IMR-90 (cell line): Measurements from ENCODE around the gene FAM209A. TPM values are rescaled to one million over a fixed set of nuclear protein-coding genes. Genes with fewer than 3 reads are reported as not detected.

Experiments used
- ATAC-seq: fragments of 200-7000 bp; cut with Tn5 transposase; 2 replicates; pipeline ENCODE4 v1.9.1; 2020; ENCODE audit warnings: low read depth, mild to moderate bottlenecking, moderate library complexity
- BruUV-seq: library from RNA; stranded (reverse); fragments of 400-500 nt; replicated peaks from 2 replicates; lab custom pipeline; 2021; lab: Mats Ljungman, UMichigan
- CTCF ChIA-PET: fragments of 300-600 bp; formaldehyde crosslinking; extraction: SDS; loops from one replicate; lab custom pipeline; 2021; ENCODE audit warnings: antibody characterized with exemption; lab: Yijun Ruan, JAX
- POLR2A ChIA-PET: fragments of 300-600 bp; sonication (Branson Sonifier 250); formaldehyde crosslinking; loops from one replicate; lab custom pipeline; 2022; ENCODE audit warnings: antibody characterized with exemption; ENCODE audit not compliant: unreplicated experiment; lab: Charles Lee
- DNase-seq: peaks from one replicate; pipeline ENCODE4 v3.0.0; 2013
- H2AFZ ChIP-seq: replicated peaks from 2 replicates; pipeline ENCODE3; 2013; ENCODE audit warnings: low read length, mild to moderate bottlenecking; ENCODE audit not compliant: poor library complexity
- H2AK5ac ChIP-seq: 2 replicates; pipeline ENCODE4 v1.6.1; 2013; ENCODE audit warnings: low read depth, low read length, inconsistent platforms
- H2AK9ac ChIP-seq: replicated peaks from 2 replicates; pipeline ENCODE3; 2013; ENCODE audit warnings: mild to moderate bottlenecking, low read depth, low read length, moderate library complexity; ENCODE audit not compliant: poor library complexity
- H2BK120ac ChIP-seq: 2 replicates; pipeline ENCODE4 v1.6.1; 2013; ENCODE audit warnings: low read depth, low read length, inconsistent platforms
- H2BK15ac ChIP-seq: 3 replicates; pipeline ENCODE4 v1.6.1; 2013; ENCODE audit warnings: low read depth, low read length, inconsistent platforms
- H2BK20ac ChIP-seq: 2 replicates; pipeline ENCODE4 v1.6.1; 2013; ENCODE audit warnings: low read depth, mild to moderate bottlenecking, inconsistent platforms, low read length, moderate library complexity
- H2BK5ac ChIP-seq: 2 replicates; pipeline ENCODE4 v1.6.1; 2013; ENCODE audit warnings: mild to moderate bottlenecking, low read depth, low read length, inconsistent platforms; ENCODE audit not compliant: poor library complexity, severe bottlenecking
- H3K14ac ChIP-seq: replicated peaks from 2 replicates; pipeline ENCODE4 v1.6.1; 2013; ENCODE audit warnings: low read depth, low read length, inconsistent platforms
- H3K18ac ChIP-seq: 2 replicates; pipeline ENCODE4 v1.6.1; 2013; ENCODE audit warnings: low read depth, low read length, control low read depth
- H3K23ac ChIP-seq: 2 replicates; pipeline ENCODE4 v1.6.1; 2013; ENCODE audit warnings: low read depth, low read length, inconsistent platforms
- H3K27ac ChIP-seq: 2 replicates; pipeline ENCODE4 v1.5.1; 2013; ENCODE audit warnings: mild to moderate bottlenecking, control low read depth, low read length; ENCODE audit not compliant: insufficient read depth
- H3K27me3 ChIP-seq: 2 replicates; pipeline ENCODE4 v1.6.1; 2013; ENCODE audit warnings: low read length; ENCODE audit not compliant: control insufficient read depth, insufficient read depth
- H3K36me3 ChIP-seq: 2 replicates; pipeline ENCODE4 v1.6.1; 2013; ENCODE audit warnings: low read length, mixed read lengths; ENCODE audit not compliant: control insufficient read depth, insufficient read depth
- H3K4ac ChIP-seq: 2 replicates; pipeline ENCODE4 v1.6.1; 2013; ENCODE audit warnings: low read depth, low read length, inconsistent platforms
- H3K4me1 ChIP-seq: 2 replicates; pipeline ENCODE4 v1.6.1; 2013; ENCODE audit warnings: low read length, mixed read lengths; ENCODE audit not compliant: control insufficient read depth, insufficient read depth
- H3K4me2 ChIP-seq: 2 replicates; pipeline ENCODE4 v1.6.1; 2013; ENCODE audit warnings: low read depth, mild to moderate bottlenecking, control low read depth, low read length, moderate library complexity
- H3K4me3 ChIP-seq: 2 replicates; pipeline ENCODE4 v1.5.1; 2013; ENCODE audit warnings: low read depth, mild to moderate bottlenecking, control low read depth, low read length, moderate library complexity; ENCODE audit not compliant: insufficient read depth
- H3K56ac ChIP-seq: 2 replicates; pipeline ENCODE4 v1.6.1; 2013; ENCODE audit warnings: low read length, inconsistent platforms; ENCODE audit not compliant: insufficient read depth; ENCODE audit errors: extremely low read depth
- H3K79me1 ChIP-seq, 2 experiments: 2 replicates each; pipeline ENCODE4 v1.6.1; 2013; ENCODE audit warnings: low read length in 2 of 2, inconsistent platforms in 1 of 2, low read depth in 1 of 2
- H3K9ac ChIP-seq: 2 replicates; pipeline ENCODE4 v1.6.1; 2013; ENCODE audit warnings: low read depth, low read length, control low read depth
- H3K9me1 ChIP-seq: 2 replicates; pipeline ENCODE4 v1.6.1; 2013; ENCODE audit warnings: low read length, inconsistent platforms; ENCODE audit not compliant: insufficient read depth
- H3K9me3 ChIP-seq: 2 replicates; pipeline ENCODE4 v1.6.1; 2013; ENCODE audit warnings: low read length; ENCODE audit not compliant: control insufficient read depth, insufficient read depth
- H4K20me1 ChIP-seq: 2 replicates; pipeline ENCODE4 v1.6.1; 2013; ENCODE audit warnings: low read length, inconsistent platforms; ENCODE audit not compliant: insufficient read depth
- H4K5ac ChIP-seq: 2 replicates; pipeline ENCODE4 v1.6.1; 2013; ENCODE audit warnings: mild to moderate bottlenecking, low read depth, low read length, control low read depth
- H4K8ac ChIP-seq, 2 experiments: 2 replicates each; pipeline ENCODE4 v1.6.1; 2013; ENCODE audit warnings: low read depth in 2 of 2, low read length in 2 of 2, control low read depth in 1 of 2, inconsistent platforms in 1 of 2
- H4K91ac ChIP-seq: 2 replicates; pipeline ENCODE4 v1.6.1; 2013; ENCODE audit warnings: low read depth, low read length, inconsistent platforms; ENCODE audit not compliant: insufficient read depth
- CEBPB ChIP-seq: IDR thresholded peaks from 2 replicates; pipeline ENCODE4 v1.6.1; 2012; ENCODE audit warnings: low read depth, low read length, improper control_type of control experiment
- WGBS, 2 experiments: methylation state at CpG; one replicate each; pipeline versions ENCODE4 v1.1.5 to v1.1.7; 2013; ENCODE audit warnings: missing lambda C conversion rate in 2 of 2; ENCODE audit not compliant: insufficient read length in 1 of 2; ENCODE audit errors: extremely low coverage in 2 of 2; 5-methylcytosine and 5-hydroxymethylcytosine counted together
- dilution Hi-C: fragments of 300-500 bp; cut with HindIII; formaldehyde crosslinking; loops from one replicate; pipeline ENCODE4 v1.14.3; 2018; ENCODE audit warnings: low sequenced_read_pairs; ENCODE audit not compliant: unreplicated experiment
- in situ Hi-C: fragments of 300-500 bp; cut with MboI; formaldehyde crosslinking; loops from 3 replicates; pipeline ENCODE4 v1.14.3; 2019; ENCODE audit warnings: low sequenced_read_pairs, inconsistent platforms, mixed read lengths
- intact Hi-C: fragments of 100-400 bp; cut with micrococcal nuclease; formaldehyde crosslinking; loops from 2 replicates; pipeline ENCODE4 v1.10.0; 2022
- polyA plus RNA-seq, 3 experiments: library from polyadenylated mRNA; depleted of rRNA; stranded (reverse); fragments of >200 nt; gene quantifications; 2 replicates each; pipeline ENCODE4 v1.2.3, GENCODE V29; 2012; ENCODE audit warnings: low replicate concordance in 1 of 3
- total RNA-seq: library from RNA; depleted of rRNA; stranded (reverse); fragments of >200 nt; gene quantifications from 2 replicates; pipeline ENCODE4 v1.2.3, GENCODE V29; 2012

FAM209A gene
- total and polyA plus RNA-seq, 2 of the 4 experiments (the other 2 are of a cell fraction), result 0.18 to 0.22 TPM

DNA sequence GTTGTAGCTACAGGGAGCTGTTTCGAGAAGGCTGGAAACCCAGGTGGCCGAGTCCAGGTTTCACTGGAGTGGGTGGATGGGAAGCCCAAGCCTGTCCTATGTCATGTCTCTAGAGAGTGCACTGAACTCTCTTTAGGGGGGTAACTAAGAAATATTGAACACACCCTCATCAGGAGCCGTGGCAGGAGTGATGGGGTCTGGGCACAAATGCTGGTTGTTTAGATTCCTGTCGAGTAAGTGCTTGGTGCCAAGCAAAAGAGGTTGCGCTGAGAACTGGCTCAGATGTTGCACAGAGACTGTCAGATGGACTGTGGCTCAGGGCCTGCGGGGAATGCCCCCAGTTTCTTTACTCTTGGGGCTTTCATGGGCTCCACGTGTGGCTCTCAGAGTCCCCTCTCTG lies 7.3 kb upstream of the FAM209A start:
- DNase-seq (no peak), ATAC-seq (no peak)
- WGBS, 2 experiments, result no CpG with 5 or more reads among the region's 7 CpGs
- Histone ChIP-seq H2BK5ac (no peak overlapping the region), H3K4me2 (no peak overlapping the region), H3K18ac (no peak overlapping the region), H3K27ac (no peak overlapping the region), H3K27me3 (no peaks in the 10 kb centered on the region), H3K4me3 (no peak overlapping the region), H3K56ac (no peak overlapping the region), H2BK20ac (no peak overlapping the region), H2BK120ac (no peak overlapping the region), H3K79me1 (peaks cover 0 to 5% of the 10 kb centered on the region in 2 experiments; a peak in 2 of 4 replicates), H3K14ac (no peak overlapping the region), H2AFZ (no peak overlapping the region), H3K9ac (no peak overlapping the region), H3K36me3 (peaks cover 50% of the 10 kb centered on the region), H4K8ac (no peak overlapping the region), H4K20me1 (peaks cover 4% of the 10 kb centered on the region; the same call in 1 of the 2 replicates), H4K5ac (no peak overlapping the region), H3K9me1 (peaks cover 6% of the 10 kb centered on the region; the same call in 1 of the 2 replicates), H3K9me3 (peaks cover 11% of the 10 kb centered on the region), H4K91ac (no peak overlapping the region), H3K4ac (no peak overlapping the region), H3K23ac (no peak overlapping the region), H2AK5ac (no peak overlapping the region), H2BK15ac (no peak overlapping the region), H2AK9ac (no peak overlapping the region), H3K4me1 (peaks cover 2% of the 10 kb centered on the region; the same call in 1 of the 2 replicates)
- CTCF ChIA-PET, result no interaction called here
- in situ Hi-C loops (no loop called here), dilution Hi-C loops (no loop called here), intact Hi-C loops (loop anchor here (2.0 kb wide), 1 partner anchor 116 kb away; no protein-coding TSS in a partner anchor)
- POLR2A ChIA-PET, result no interaction called here
- TF ChIP-seq CEBPB, result no peak
- BruUV-seq, result no TSS peak
